Activated CD4-positive, CD25-positive, alpha-beta regulatory T cell treated with anti-CD3 and anti-CD28 coated beads, Interleukin-2, amount 50 U/mL, for 72 hours (primary cell): ENCODE results near the gene FOXP4.

ENCODE experiments used
- DNase-seq: peaks from one replicate; pipeline ENCODE4 v3.0.0; 2021

Gene FOXP4

GRCh38 chr6:41587131-41587879 lies 41.1 kb downstream of the FOXP4 start:
- DNase-seq: no peak

GRCh38 chr6:41588111-41588510 lies 41.9 kb downstream of the FOXP4 start:
- no peak for DNase-seq

GRCh38 chr6:41589223-41589622 lies 43.0 kb downstream of the FOXP4 start:
- DNase-seq: no peak

- no peak for DNase-seq
Measured at GRCh38 chr6:41589636-41590622, 43.7 kb downstream of the FOXP4 start.

- no peak for DNase-seq
Measured at GRCh38 chr6:41591122-41591521, 44.9 kb downstream of the FOXP4 start.

- DNase-seq: peak; percentile 81
Measured at GRCh38 chr6:41591859-41592502, 45.8 kb downstream of the FOXP4 start.

GRCh38 chr6:41593406-41593805 lies 47.2 kb downstream of the FOXP4 start:
- DNase-seq: no peak

GRCh38 chr6:41593839-41594238 lies 47.7 kb downstream of the FOXP4 start:
- DNase-seq: no peak

GRCh38 chr6:41594326-41594725 lies 48.1 kb downstream of the FOXP4 start:
- no peak for DNase-seq

GRCh38 chr6:41594766-41595165 lies 48.6 kb downstream of the FOXP4 start:
- DNase-seq: no peak

- no peak for DNase-seq
Measured at GRCh38 chr6:41595166-41595565, 49.0 kb downstream of the FOXP4 start.

- DNase-seq: no peak
Measured at GRCh38 chr6:41596096-41596685, 50.0 kb downstream of the FOXP4 start.

- no peak for DNase-seq
Measured at GRCh38 chr6:41596807-41597206, 50.6 kb downstream of the FOXP4 start.

- no peak for DNase-seq
Measured at GRCh38 chr6:41597246-41598000, 51.2 kb downstream of the FOXP4 start.

GRCh38 chr6:41598670-41599014 lies 52.5 kb downstream of the FOXP4 start:
- no peak for DNase-seq

- DNase-seq: no peak
Measured at GRCh38 chr6:41599015-41599851, 53.1 kb downstream of the FOXP4 start.

- no peak for DNase-seq
Measured at GRCh38 chr6:41599852-41600445, 53.8 kb downstream of the FOXP4 start.

GRCh38 chr6:41600499-41601247 lies 54.5 kb downstream of the FOXP4 start:
- no peak for DNase-seq

GRCh38 chr6:41601248-41601549 lies 55.0 kb downstream of the FOXP4 start:
- DNase-seq: no peak

GRCh38 chr6:41602422-41602743 lies 56.2 kb downstream of the FOXP4 start:
- no peak for DNase-seq
